H1 (cell line): ENCODE data around the gene TEKTIP1. TPM values are rescaled to one million over a fixed set of nuclear protein-coding genes. Genes with fewer than 3 reads are reported as not detected.

Experiments used
- CTCF ChIA-PET: fragments of 300-600 bp; sonication (Branson Sonifier 250); formaldehyde crosslinking; loops from one replicate; lab custom pipeline; 2021; ENCODE audit not compliant: partially characterized antibody; lab: Charles Lee
- POLR2A ChIA-PET: fragments of 300-600 bp; sonication (Branson Sonifier 250); formaldehyde crosslinking; loops from one replicate; lab custom pipeline; 2021; ENCODE audit warnings: inconsistent platforms; ENCODE audit not compliant: partially characterized antibody; lab: Charles Lee
- DNase-seq, 2 experiments: peaks; one replicate each; pipeline versions ENCODE4 v3.0.0 to v3.0.0-alpha.2; 2010 to 2022; ENCODE audit warnings: low spot score in 2 of 2, low read depth in 1 of 2, mixed read lengths in 1 of 2
- FAIRE-seq: peaks from 2 replicates; lab custom pipeline; 2011; peaks lifted over from hg19 to GRCh38; lab: Jason Lieb, UNC
- H2AFZ ChIP-seq: 2 replicates; pipeline ENCODE4 v1.8.1; 2012; ENCODE audit warnings: low read length, inconsistent platforms
- H2AK5ac ChIP-seq: 2 replicates; pipeline ENCODE4 v1.6.1; 2013; ENCODE audit warnings: low read depth, low read length
- H2BK120ac ChIP-seq: replicated peaks from 2 replicates; pipeline ENCODE3; 2013; ENCODE audit warnings: low read depth, low read length, inconsistent platforms
- H2BK12ac ChIP-seq: 2 replicates; pipeline ENCODE4 v1.6.1; 2013; ENCODE audit warnings: low read depth, low read length
- H2BK15ac ChIP-seq: 2 replicates; pipeline ENCODE4 v1.6.1; 2013; ENCODE audit warnings: low read length
- H2BK20ac ChIP-seq: 2 replicates; pipeline ENCODE4 v1.6.1; 2013; ENCODE audit warnings: low read length
- H2BK5ac ChIP-seq: 2 replicates; pipeline ENCODE4 v1.6.1; 2013; ENCODE audit warnings: low read depth, low read length
- H3K14ac ChIP-seq: 2 replicates; pipeline ENCODE4 v1.6.1; 2013; ENCODE audit warnings: inconsistent platforms; ENCODE audit not compliant: insufficient read length
- H3K18ac ChIP-seq: 2 replicates; pipeline ENCODE4 v1.6.1; 2013; ENCODE audit warnings: low read length; ENCODE audit errors: extremely low read depth
- H3K23ac ChIP-seq: 2 replicates; pipeline ENCODE4 v1.6.1; 2013; ENCODE audit warnings: inconsistent platforms; ENCODE audit not compliant: insufficient read length
- H3K23me2 ChIP-seq: 2 replicates; pipeline ENCODE4 v1.6.1; 2013; ENCODE audit warnings: low read depth, low read length
- H3K27ac ChIP-seq: 2 replicates; pipeline ENCODE4 v1.6.1; 2011; ENCODE audit warnings: low read depth, low read length, inconsistent platforms
- H3K27me3 ChIP-seq, 4 experiments: replicated peaks in 1 of 4; 1 replicate in 1 of 4; 2 replicates in 3 of 4; pipeline versions ENCODE4 v1.6.1 to v1.8.1; 2011 to 2013; ENCODE audit warnings: low read length in 3 of 4, mild to moderate bottlenecking in 3 of 4, inconsistent platforms in 2 of 4, mixed read lengths in 2 of 4, moderate library complexity in 1 of 4; ENCODE audit not compliant: control insufficient read depth in 3 of 4, insufficient read depth in 3 of 4; ENCODE audit errors: extremely low read depth in 1 of 4
- H3K36me3 ChIP-seq, 4 experiments: 2 replicates each; pipeline versions ENCODE4 v1.6.1 to v1.8.1; 2011 to 2013; ENCODE audit warnings: mild to moderate bottlenecking in 4 of 4, low read length in 3 of 4, moderate library complexity in 2 of 4, control low read depth in 1 of 4, inconsistent platforms in 1 of 4; ENCODE audit not compliant: insufficient read depth in 4 of 4, control insufficient read depth in 2 of 4
- H3K4ac ChIP-seq: replicated peaks from 2 replicates; pipeline ENCODE3; 2013; ENCODE audit warnings: low read length, low read depth, mixed read lengths, inconsistent platforms; ENCODE audit not compliant: insufficient read length
- H3K4me1 ChIP-seq, 4 experiments: replicated peaks in 1 of 4; 1 replicate in 1 of 4; 2 replicates in 3 of 4; pipeline versions ENCODE4 v1.6.1 to v1.8.1; 2011 to 2013; ENCODE audit warnings: low read length in 3 of 4, inconsistent platforms in 2 of 4, mixed read lengths in 1 of 4; ENCODE audit not compliant: insufficient read depth in 4 of 4, control insufficient read depth in 3 of 4
- H3K4me2 ChIP-seq, 2 experiments: 2 replicates each; pipeline versions ENCODE4 v1.6.1 to v1.8.1; 2011 to 2013; ENCODE audit warnings: low read depth in 2 of 2, low read length in 2 of 2, control low read depth in 1 of 2, inconsistent platforms in 1 of 2, mild to moderate bottlenecking in 1 of 2; ENCODE audit not compliant: insufficient read depth in 1 of 2
- H3K4me3 ChIP-seq, 4 experiments: fragments of 200-600, 300-600 bp in 1 of 4; sonication (generic), shearing (Covaris generic), sonication (Bioruptor Twin) in 1 of 4; 2 replicates each; pipeline versions ENCODE4 v1.5.1 to v1.8.1; 2011 to 2016; ENCODE audit warnings: low read length in 4 of 4, low read depth in 3 of 4, control low read depth in 2 of 4, inconsistent platforms in 2 of 4, mild to moderate bottlenecking in 2 of 4, mixed read lengths in 1 of 4, moderate library complexity in 1 of 4; ENCODE audit not compliant: insufficient read depth in 2 of 4; ENCODE audit errors: extremely low read depth in 1 of 4
- H3K56ac ChIP-seq: replicated peaks from 2 replicates; pipeline ENCODE3; 2013; ENCODE audit warnings: low read depth, mild to moderate bottlenecking, mixed read lengths, low read length, inconsistent platforms; ENCODE audit not compliant: insufficient read length
- H3K79me1 ChIP-seq: 2 replicates; pipeline ENCODE4 v1.6.1; 2013; ENCODE audit warnings: low read depth, low read length, control low read depth
- H3K79me2 ChIP-seq, 2 experiments: 2 replicates each; pipeline versions ENCODE4 v1.6.1 to v1.8.1; 2012 to 2013; ENCODE audit warnings: low read length in 2 of 2, mild to moderate bottlenecking in 2 of 2, inconsistent platforms in 1 of 2; ENCODE audit not compliant: insufficient read depth in 2 of 2, control insufficient read depth in 1 of 2
- H3K9ac ChIP-seq, 4 experiments: replicated peaks in 1 of 4; 1 replicate in 1 of 4; 2 replicates in 3 of 4; pipeline versions ENCODE4 v1.6.1 to v1.8.1; 2011 to 2013; ENCODE audit warnings: low read depth in 3 of 4, low read length in 3 of 4, control low read depth in 2 of 4, mild to moderate bottlenecking in 2 of 4, moderate library complexity in 2 of 4, inconsistent platforms in 1 of 4; ENCODE audit errors: extremely low read depth in 1 of 4
- H3K9me3 ChIP-seq, 2 experiments: 2 replicates each; pipeline versions ENCODE4 v1.6.1 to v1.8.1; 2012 to 2013; ENCODE audit warnings: mild to moderate bottlenecking in 2 of 2, moderate library complexity in 2 of 2, control low read depth in 1 of 2, inconsistent platforms in 1 of 2, low read depth in 1 of 2, low read length in 1 of 2, mixed read lengths in 1 of 2; ENCODE audit not compliant: insufficient read depth in 2 of 2
- H4K20me1 ChIP-seq, 2 experiments: replicated peaks in 1 of 2; 2 replicates each; pipeline versions ENCODE3 to v1.8.1; 2011 to 2013; ENCODE audit warnings: inconsistent platforms in 2 of 2, low read length in 2 of 2, mild to moderate bottlenecking in 1 of 2; ENCODE audit not compliant: insufficient read depth in 2 of 2, control insufficient read depth in 1 of 2
- H4K5ac ChIP-seq: 2 replicates; pipeline ENCODE4 v1.6.1; 2013; ENCODE audit warnings: low read length, low read depth, mixed read lengths, inconsistent platforms; ENCODE audit not compliant: insufficient read length
- H4K8ac ChIP-seq: 2 replicates; pipeline ENCODE4 v1.8.0; 2013; ENCODE audit warnings: mild to moderate bottlenecking, moderate library complexity, low read length, inconsistent platforms; ENCODE audit not compliant: insufficient read depth; ENCODE audit errors: extremely low read depth
- H4K91ac ChIP-seq: replicated peaks from 2 replicates; pipeline ENCODE3; 2013; ENCODE audit warnings: low read length, mixed read lengths, inconsistent platforms; ENCODE audit not compliant: insufficient read length
- ASH2L ChIP-seq: fragments of 200-600, 300-600 bp; sonication (generic); IDR thresholded peaks from one replicate; pipeline ENCODE4 v1.7.1; 2017; ENCODE audit warnings: low read length
- EGR1 ChIP-seq: IDR thresholded peaks from 2 replicates; pipeline ENCODE4 v1.6.1; 2011; ENCODE audit warnings: low read depth, low read length, borderline replicate concordance
- EP300 ChIP-seq, 2 experiments: IDR thresholded peaks; 1 replicate in 1 of 2; 2 replicates in 1 of 2; pipeline ENCODE4 v1.6.1; 2011 to 2012; ENCODE audit warnings: low read depth in 2 of 2, low read length in 2 of 2, mild to moderate bottlenecking in 2 of 2, borderline replicate concordance in 1 of 2, inconsistent platforms in 1 of 2, moderate library complexity in 1 of 2
- GABPA ChIP-seq: IDR thresholded peaks from 2 replicates; pipeline ENCODE4 v1.6.1; 2011; ENCODE audit warnings: mild to moderate bottlenecking, low read length, moderate library complexity, borderline replicate concordance; ENCODE audit not compliant: insufficient read depth
- NRF1 ChIP-seq: IDR thresholded peaks from 2 replicates; pipeline ENCODE4 v1.6.1; 2011; ENCODE audit warnings: mild to moderate bottlenecking, low read depth, low read length, improper control_type of control experiment
- PHF8 ChIP-seq: fragments of 200-600 bp; sonication (generic); conservative IDR thresholded peaks from 2 replicates; pipeline ENCODE4 v1.7.1; 2012; ENCODE audit warnings: low read depth, mild to moderate bottlenecking, inconsistent platforms, low read length, moderate library complexity
- POLR2A ChIP-seq, 2 experiments: IDR thresholded peaks; 1 replicate in 1 of 2; 2 replicates in 1 of 2; pipeline ENCODE4 v1.6.1; 2011; ENCODE audit warnings: low read depth in 2 of 2, low read length in 2 of 2, mild to moderate bottlenecking in 2 of 2; ENCODE audit errors: control extremely low read depth in 1 of 2
- RXRA ChIP-seq: IDR thresholded peaks from 2 replicates; pipeline ENCODE4 v1.6.1; 2011; ENCODE audit warnings: low read depth, mild to moderate bottlenecking, low read length, moderate library complexity; ENCODE audit not compliant: insufficient read depth
- SIX5 ChIP-seq: IDR thresholded peaks from 2 replicates; pipeline ENCODE4 v1.6.1; 2011; ENCODE audit warnings: mild to moderate bottlenecking, low read depth, low read length
- SRF ChIP-seq: IDR thresholded peaks from 2 replicates; pipeline ENCODE4 v1.6.1; 2011; ENCODE audit warnings: mild to moderate bottlenecking, low read depth, low read length, moderate library complexity
- TBP ChIP-seq: IDR thresholded peaks from 2 replicates; pipeline ENCODE4 v1.6.1; 2011; ENCODE audit warnings: low read depth, low read length, improper control_type of control experiment
- TEAD4 ChIP-seq: IDR thresholded peaks from 2 replicates; pipeline ENCODE4 v1.6.1; 2012; ENCODE audit warnings: low read depth, low read length, inconsistent platforms, mixed read lengths
- WGBS, 2 experiments: shearing (Covaris generic) in 1 of 2; methylation state at CpG; one replicate each; pipeline versions ENCODE4 v1.1.6 to v1.1.7; 2013 to 2015; ENCODE audit warnings: low lambda C conversion rate in 2 of 2, mixed read lengths in 2 of 2, inconsistent platforms in 1 of 2, low coverage in 1 of 2, missing lambda C conversion rate in 1 of 2; ENCODE audit not compliant: insufficient replicate concordance in 2 of 2, insufficient coverage in 1 of 2, insufficient read length in 1 of 2; ENCODE audit errors: extremely low coverage in 1 of 2, missing lambda C conversion rate in 1 of 2; 5-methylcytosine and 5-hydroxymethylcytosine counted together
- polyA plus RNA-seq, 7 experiments: library from polyadenylated mRNA; depleted of rRNA in 3 of 7; stranded (reverse) in 5 of 7; unstranded in 2 of 7; fragments of >200 nt in 5 of 7; fragments of 200-250 nt in 2 of 7; gene quantifications; 1 replicate in 5 of 7; 2 replicates in 1 of 7; 4 replicates in 1 of 7; pipeline versions ENCODE4 v1.2.1 to v1.2.3, GENCODE V29; 2011 to 2013; ENCODE audit warnings: missing spikeins in 2 of 7, mixed read lengths in 2 of 7
- total RNA-seq: library from RNA; stranded (reverse); fragmentation: NEBNext Ultra II Directional; extraction: Animal tissue kit (Norgen Biotek cat#: 25700); gene quantifications from 2 replicates; pipeline ENCODE4 v1.2.1, GENCODE V29; 2021
- TF ChIP-seq, protein P1 (sequence below): IDR thresholded peaks from 2 replicates; pipeline ENCODE4 v1.6.1; 2012; ENCODE audit warnings: inconsistent platforms
- TF ChIP-seq, protein P2 (sequence below): IDR thresholded peaks from 2 replicates; pipeline ENCODE4 v1.6.1; 2011; ENCODE audit warnings: low read depth, mild to moderate bottlenecking, low read length; ENCODE audit not compliant: insufficient read depth

The TEKTIP1 gene
- total and polyA plus RNA-seq, 2 of the 8 experiments (the other 6 are each of a cell fraction or from before 2014, with no cell fraction given): 1.1 TPM; not detected in 1

DNA sequence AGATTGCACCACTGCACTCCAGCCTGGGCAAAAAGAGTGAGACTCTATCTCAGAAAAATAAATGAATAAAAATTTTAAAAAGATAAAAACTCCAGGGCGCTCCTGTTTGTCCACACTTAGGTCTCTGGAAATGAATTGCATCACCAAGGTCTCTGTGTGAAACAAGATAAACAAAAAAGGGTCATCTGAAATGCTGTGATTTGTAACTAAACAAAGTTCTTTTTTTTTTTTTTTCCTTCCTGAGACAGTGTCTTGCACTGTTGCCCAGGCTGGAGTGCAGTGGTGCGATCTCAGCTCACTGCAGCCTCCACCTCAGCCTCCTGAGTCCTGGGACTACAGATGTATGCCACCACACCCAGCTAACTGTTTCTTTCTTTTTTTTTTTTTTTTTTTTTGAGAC lies 21.3 kb upstream of the TEKTIP1 start:
- H4K5ac ChIP-seq: no peak overlapping the region
- POLR2A ChIA-PET: interaction anchor here (1.1 to 1.5 kb wide), 2 partner anchors 17 to 21 kb away, joined by 4 to 5 read pairs; partner anchors contain the start of genes DOHH and TEKTIP1
- 0 out of 2 replicates have a peak overlapping the region, but pooled peaks have one; percentile 50 for H2BK12ac ChIP-seq
- peaks cover 14% of the 10 kb centered on the region for H3K79me1 ChIP-seq
- H4K8ac ChIP-seq: no peak overlapping the region
- no peaks in the 10 kb centered on the region for H3K27me3 ChIP-seq
- no peak overlapping the region for H3K23ac ChIP-seq
- peaks cover 0 to 70% of the 10 kb centered on the region in 2 experiments; a peak in 3 of 4 replicates for H3K79me2 ChIP-seq
- H3K23me2 ChIP-seq: no peaks in the 10 kb centered on the region
- no peak overlapping the region for H3K18ac ChIP-seq
- WGBS, 2 experiments: 97% methylated on average over 2 of the region's 2 CpGs; no CpG with 5 or more reads in 1 of the 2 experiments
- no peaks in the 10 kb centered on the region for H3K9me3 ChIP-seq
- H2AFZ ChIP-seq: no peak overlapping the region
- no peak overlapping the region for H3K14ac ChIP-seq
- CTCF ChIA-PET: interaction anchor here (1.0 to 5.4 kb wide), 5 partner anchors 9 to 193 kb away, joined by 3 to 28 read pairs (median 3); no protein-coding TSS in a partner anchor
- TF ChIP-seq ASH2L (no peak), EGR1 (no peak), NRF1 (no peak), GABPA (no peak), TEAD4 (no peak), EP300 (IDR thresholded peaks at IDR 0.05; ENCODE audit: borderline replicate concordance in 1 of 2, low read depth in 2 of 2, low read length in 2 of 2) (no peak), RXRA (no peak), SRF (no peak), PHF8 (no peak), SIX5 (no peak), TBP (no peak), POLR2A (IDR thresholded peaks at IDR 0.05; ENCODE audit: control extremely low read depth in 1 of 2, low read depth in 2 of 2, low read length in 2 of 2) (no peak)
- TF ChIP-seq, protein P1, sequence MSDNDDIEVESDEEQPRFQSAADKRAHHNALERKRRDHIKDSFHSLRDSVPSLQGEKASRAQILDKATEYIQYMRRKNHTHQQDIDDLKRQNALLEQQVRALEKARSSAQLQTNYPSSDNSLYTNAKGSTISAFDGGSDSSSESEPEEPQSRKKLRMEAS: no peak
- TF ChIP-seq, protein P2, sequence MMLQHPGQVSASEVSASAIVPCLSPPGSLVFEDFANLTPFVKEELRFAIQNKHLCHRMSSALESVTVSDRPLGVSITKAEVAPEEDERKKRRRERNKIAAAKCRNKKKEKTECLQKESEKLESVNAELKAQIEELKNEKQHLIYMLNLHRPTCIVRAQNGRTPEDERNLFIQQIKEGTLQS: no peak
- TF ChIP-seq, all 59 proteins: peak for 0
- Histone ChIP-seq H3K27ac (no peak overlapping the region), H3K56ac (no peak overlapping the region), H4K91ac (no peak overlapping the region), H3K4me1 (peaks cover 0 to 29% (median 20%) of the 10 kb centered on the region in 4 experiments; a peak in 6 of 7 replicates), H3K36me3 (no peaks in the 10 kb centered on the region), H3K4me2 (peak overlapping the region in 1 of 2 experiments; percentile 5; a peak in 1 of 4 replicates), H2BK15ac (no peak overlapping the region), H3K4me3 (no peak overlapping the region), H2AK5ac (no peak overlapping the region), H2BK5ac (no peak overlapping the region), H4K20me1 (peaks cover 0 to 20% of the 10 kb centered on the region in 2 experiments), H2BK20ac (no peak overlapping the region), H3K9ac (no peak overlapping the region), H3K4ac (no peak overlapping the region), H2BK120ac (peak overlapping the region; percentile 74)
- DNase-seq (no peak), FAIRE-seq (no peak)
